ENCODE measurements around the gene SH3BGRL3. TPM values are rescaled to one million over a fixed set of nuclear protein-coding genes. Genes with fewer than 3 reads are reported as not detected.

SH3BGRL3 gene
- total RNA-seq, 1 donor from 2014 or later, result 324 TPM

DNA sequence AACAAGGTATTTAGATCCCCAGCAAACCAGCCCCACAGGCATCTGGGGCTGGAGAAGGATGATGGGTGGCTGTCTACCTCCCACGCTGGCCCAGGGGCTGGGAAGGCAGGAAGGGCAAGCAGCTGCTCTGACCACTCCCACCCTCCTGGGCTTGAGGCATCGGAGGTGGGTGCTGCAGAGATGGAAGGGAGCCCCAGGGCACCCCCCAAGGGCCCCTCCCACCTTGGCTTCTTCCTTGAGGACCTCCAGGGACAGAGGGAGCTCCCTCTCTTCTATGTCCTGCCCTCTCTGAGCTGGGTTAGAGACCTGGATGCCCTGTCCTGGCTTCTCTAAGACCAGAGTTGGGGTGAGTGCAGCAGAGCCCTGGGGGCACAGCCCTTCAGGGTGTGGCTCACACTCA is 41.0 kb downstream of the SH3BGRL3 start:
- Histone ChIP-seq H3K36me3 (ENCODE audit: insufficient read depth, low read length) (no peaks in the 10 kb centered on the region), H3K4me1 (ENCODE audit: insufficient read depth, low read length) (peaks cover 5% of the 10 kb centered on the region), H3K27ac (ENCODE audit: low read depth, low read length) (no peak overlapping the region), H2AFZ (ENCODE audit: low read depth, low read length) (peak overlapping the region; percentile 87), H3K9ac (ENCODE audit: low read length) (peak overlapping the region; percentile 63), H3K4me3 (ENCODE audit: insufficient read depth, low read depth, low read length) (no peak overlapping the region), H3K9me3 (ENCODE audit: insufficient read depth, low read depth, low read length) (no peaks in the 10 kb centered on the region), H4K20me1 (ENCODE audit: insufficient read depth, low read length) (no peaks in the 10 kb centered on the region), H3K27me3 (ENCODE audit: insufficient read depth, low read length) (no peaks in the 10 kb centered on the region), H3K4me2 (ENCODE audit: low read length) (peak overlapping the region; percentile 47), H3K79me2 (ENCODE audit: insufficient read depth, low read length) (no peaks in the 10 kb centered on the region)
- Mint-ChIP-seq H3K4me1 (ENCODE audit: low read depth, unreplicated experiment) (peaks cover 7% of the 10 kb centered on the region), H3K4me3 (ENCODE audit: unreplicated experiment) (no peak overlapping the region), H3K9me3 (ENCODE audit: unreplicated experiment) (no peaks in the 10 kb centered on the region), H3K36me3 (ENCODE audit: low read depth, unreplicated experiment) (peaks cover 3% of the 10 kb centered on the region), H3K27me3 (ENCODE audit: low read depth, unreplicated experiment) (peaks cover 3% of the 10 kb centered on the region), H3K27ac (ENCODE audit: unreplicated experiment) (peak overlapping the region; percentile 68)
- DNase-seq (ENCODE audit: low read depth) (no peak), FAIRE-seq (no peak)
- no peak for TF ChIP-seq EZH2 (IDR thresholded peaks at IDR 0.05; ENCODE audit: insufficient read depth, low read length)
- TF ChIP-seq, protein P1, sequence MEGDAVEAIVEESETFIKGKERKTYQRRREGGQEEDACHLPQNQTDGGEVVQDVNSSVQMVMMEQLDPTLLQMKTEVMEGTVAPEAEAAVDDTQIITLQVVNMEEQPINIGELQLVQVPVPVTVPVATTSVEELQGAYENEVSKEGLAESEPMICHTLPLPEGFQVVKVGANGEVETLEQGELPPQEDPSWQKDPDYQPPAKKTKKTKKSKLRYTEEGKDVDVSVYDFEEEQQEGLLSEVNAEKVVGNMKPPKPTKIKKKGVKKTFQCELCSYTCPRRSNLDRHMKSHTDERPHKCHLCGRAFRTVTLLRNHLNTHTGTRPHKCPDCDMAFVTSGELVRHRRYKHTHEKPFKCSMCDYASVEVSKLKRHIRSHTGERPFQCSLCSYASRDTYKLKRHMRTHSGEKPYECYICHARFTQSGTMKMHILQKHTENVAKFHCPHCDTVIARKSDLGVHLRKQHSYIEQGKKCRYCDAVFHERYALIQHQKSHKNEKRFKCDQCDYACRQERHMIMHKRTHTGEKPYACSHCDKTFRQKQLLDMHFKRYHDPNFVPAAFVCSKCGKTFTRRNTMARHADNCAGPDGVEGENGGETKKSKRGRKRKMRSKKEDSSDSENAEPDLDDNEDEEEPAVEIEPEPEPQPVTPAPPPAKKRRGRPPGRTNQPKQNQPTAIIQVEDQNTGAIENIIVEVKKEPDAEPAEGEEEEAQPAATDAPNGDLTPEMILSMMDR (IDR thresholded peaks at IDR 0.05; ENCODE audit: insufficient read depth, low read depth, low read length), result no peak

- H3K27ac Mint-ChIP-seq (ENCODE audit: unreplicated experiment), result peak overlapping the region; percentile 68
Observed at GRCh38 chr1:26321315-26322041, 41.6 kb downstream of the SH3BGRL3 start.

More at GRCh38 chr1:26321315-26322041, 41.6 kb downstream of the SH3BGRL3 start:
- Histone ChIP-seq H3K27ac (ENCODE audit: low read depth, low read length) (no peak overlapping the region), H3K4me1 (ENCODE audit: insufficient read depth, low read length) (peaks cover 5% of the 10 kb centered on the region), H3K79me2 (ENCODE audit: insufficient read depth, low read length) (no peaks in the 10 kb centered on the region), H3K9ac (ENCODE audit: low read length) (peak overlapping the region; percentile 63), H4K20me1 (ENCODE audit: insufficient read depth, low read length) (no peaks in the 10 kb centered on the region), H2AFZ (ENCODE audit: low read depth, low read length) (peak overlapping the region; percentile 87), H3K4me3 (ENCODE audit: insufficient read depth, low read depth, low read length) (no peak overlapping the region), H3K27me3 (ENCODE audit: insufficient read depth, low read length) (no peaks in the 10 kb centered on the region), H3K4me2 (ENCODE audit: low read length) (peak overlapping the region; percentile 47), H3K36me3 (ENCODE audit: insufficient read depth, low read length) (no peaks in the 10 kb centered on the region), H3K9me3 (ENCODE audit: insufficient read depth, low read depth, low read length) (no peaks in the 10 kb centered on the region)
- Mint-ChIP-seq H3K4me1 (ENCODE audit: low read depth, unreplicated experiment) (peaks cover 7% of the 10 kb centered on the region), H3K36me3 (ENCODE audit: low read depth, unreplicated experiment) (peaks cover 3% of the 10 kb centered on the region), H3K27me3 (ENCODE audit: low read depth, unreplicated experiment) (peaks cover 3% of the 10 kb centered on the region), H3K9me3 (ENCODE audit: unreplicated experiment) (no peaks in the 10 kb centered on the region), H3K4me3 (ENCODE audit: unreplicated experiment) (no peak overlapping the region)
- FAIRE-seq (no peak), DNase-seq (ENCODE audit: low read depth) (peak; percentile 52)
- TF ChIP-seq, protein P1 (IDR thresholded peaks at IDR 0.05; ENCODE audit: insufficient read depth, low read depth, low read length), result peak; percentile 81
- TF ChIP-seq EZH2 (IDR thresholded peaks at IDR 0.05; ENCODE audit: insufficient read depth, low read length), result no peak

Measured in astrocyte (in vitro differentiated cells and primary cell).